GM19043 (cell line): ENCODE measurements around the gene AGBL1.

Experiments used
- ATAC-seq: cut with Tn5 transposase; IDR thresholded peaks from one replicate; pipeline ENCODE4 v1.9.1; 2021; ENCODE audit warnings: low read depth; ENCODE audit not compliant: unreplicated experiment

Gene AGBL1

DNA sequence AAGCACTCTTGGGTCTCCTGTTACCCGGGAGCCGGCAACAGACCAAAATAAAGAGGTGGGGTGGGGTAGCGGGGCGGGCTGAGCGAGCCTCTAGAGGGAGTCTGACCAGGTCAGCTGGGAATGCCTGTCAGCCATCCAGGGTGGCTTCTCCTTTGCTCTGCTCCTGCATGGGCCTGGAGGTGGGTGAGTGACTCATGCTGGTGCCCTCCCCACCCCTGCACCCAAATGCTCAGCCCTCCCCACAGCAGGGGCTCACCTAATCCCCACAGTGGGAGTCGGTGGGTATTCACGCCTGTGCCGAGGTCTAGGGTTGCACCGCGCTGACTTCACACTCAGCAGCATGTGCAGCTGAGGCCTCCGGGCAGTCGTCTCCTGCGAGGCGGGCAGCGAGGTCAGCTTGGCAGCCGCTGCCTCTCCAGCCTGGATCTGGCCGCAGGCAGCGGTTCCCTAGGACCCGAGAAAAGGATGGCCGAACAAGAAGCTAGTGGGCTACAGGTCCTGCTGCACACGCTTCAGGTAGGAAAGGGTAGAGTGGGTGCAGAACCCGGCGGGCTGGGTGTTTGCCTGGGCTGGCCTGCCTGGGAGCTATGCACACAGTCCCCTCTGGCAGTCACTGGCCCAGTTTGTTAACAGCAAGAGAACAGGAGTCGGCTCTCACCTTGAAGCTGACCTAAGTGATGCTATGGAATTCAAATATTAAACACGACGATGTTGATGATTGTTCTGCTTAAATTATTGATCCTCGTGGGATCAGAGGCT is at the start of gene AGBL1:
Gene AGBL1, plus strand, starts transcription at position 364 of the 759 bp plus-strand sequence.
- ATAC-seq, result no peak

DNA sequence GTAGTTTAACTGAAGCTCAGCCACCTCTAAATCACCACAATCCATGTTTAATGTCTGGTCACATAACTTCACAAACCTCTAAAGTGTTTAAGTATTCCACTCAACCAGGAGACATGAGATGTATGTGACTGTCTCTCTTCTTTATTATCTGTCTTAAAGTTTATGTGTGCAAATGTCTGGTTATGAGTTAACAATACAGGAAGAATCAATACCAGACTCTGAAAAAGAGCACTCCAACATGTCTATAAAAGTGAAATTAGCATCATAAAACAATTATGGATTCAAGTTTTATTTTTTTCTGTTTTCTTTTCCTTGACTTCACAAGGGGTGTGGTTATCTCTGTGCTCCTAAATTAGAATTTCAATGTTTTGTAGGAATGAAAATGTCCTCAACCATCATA is 44.8 kb upstream of the AGBL1 start:
- no peak for ATAC-seq

DNA sequence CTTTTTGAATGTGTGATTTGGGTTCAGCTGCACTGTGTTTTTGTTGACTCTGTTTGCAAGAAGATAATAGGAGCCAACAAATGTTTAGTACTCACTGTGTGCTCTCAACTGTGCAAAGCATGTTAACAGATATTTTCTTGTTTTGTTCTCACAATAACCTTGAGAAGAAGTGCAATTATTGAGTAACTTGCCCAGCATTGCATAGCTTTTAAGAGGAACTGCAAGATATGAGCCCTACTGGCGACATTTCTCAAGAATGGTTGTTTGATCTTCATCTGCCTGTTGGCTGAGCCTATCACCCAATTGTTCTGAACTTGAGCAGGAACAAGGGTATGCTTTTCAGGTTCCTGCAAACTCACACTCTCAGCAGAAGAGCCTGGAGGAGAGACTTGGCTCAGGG is 43.4 kb upstream of the AGBL1 start:
- no peak for ATAC-seq

DNA sequence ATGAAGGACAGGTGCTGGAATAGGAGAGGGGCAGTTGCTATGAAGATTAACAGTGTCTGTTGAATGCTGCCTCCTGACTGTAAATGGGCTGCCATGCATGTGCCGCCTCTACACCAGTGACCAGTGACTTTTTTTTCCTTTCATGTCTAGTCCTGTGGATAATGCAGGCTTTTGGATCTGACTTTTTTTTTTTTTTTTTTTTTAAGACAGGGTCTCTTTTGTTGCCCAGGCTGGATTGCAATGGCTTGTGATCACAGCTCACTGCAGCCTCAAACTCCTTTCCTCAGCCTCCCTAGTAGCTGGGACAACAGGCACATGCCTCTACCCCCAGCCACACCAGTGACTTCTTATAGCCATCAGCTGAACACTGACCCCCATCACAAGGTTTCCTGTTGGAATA is 41.2 kb upstream of the AGBL1 start:
- no peak for ATAC-seq

DNA sequence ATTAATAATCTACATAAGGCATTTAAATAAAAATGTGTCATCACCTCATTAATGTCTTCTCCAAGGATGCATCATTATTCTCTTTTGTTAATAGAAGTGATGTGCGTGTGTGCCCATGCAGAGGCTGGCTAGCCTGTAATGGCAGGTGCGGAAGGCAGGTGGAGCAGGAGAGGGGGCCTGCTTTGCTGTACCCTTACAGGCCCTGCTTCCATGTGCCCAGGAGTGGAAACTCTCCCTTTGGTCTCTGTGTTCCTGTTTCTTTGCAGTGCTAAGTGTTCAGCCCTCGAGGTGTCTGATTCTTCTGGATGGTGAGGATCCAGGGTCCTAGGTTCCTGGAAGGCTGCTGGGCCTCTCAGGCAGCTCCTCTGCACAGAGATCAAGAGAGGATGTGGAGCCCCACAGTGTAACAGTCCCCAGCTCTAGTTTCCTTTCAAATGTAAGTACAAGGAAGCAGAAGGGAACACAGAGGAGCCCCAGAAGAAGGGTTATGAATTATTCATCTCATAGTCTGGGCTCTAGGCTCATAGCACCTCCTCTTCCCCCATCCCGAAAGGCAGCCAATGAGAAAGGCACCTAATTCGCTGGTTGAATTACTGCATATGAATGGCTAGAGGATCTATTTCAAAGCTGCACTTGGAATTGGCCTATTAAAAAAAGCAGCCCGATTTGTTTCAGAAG is 39.2 kb upstream of the AGBL1 start:
- ATAC-seq, result no peak

DNA sequence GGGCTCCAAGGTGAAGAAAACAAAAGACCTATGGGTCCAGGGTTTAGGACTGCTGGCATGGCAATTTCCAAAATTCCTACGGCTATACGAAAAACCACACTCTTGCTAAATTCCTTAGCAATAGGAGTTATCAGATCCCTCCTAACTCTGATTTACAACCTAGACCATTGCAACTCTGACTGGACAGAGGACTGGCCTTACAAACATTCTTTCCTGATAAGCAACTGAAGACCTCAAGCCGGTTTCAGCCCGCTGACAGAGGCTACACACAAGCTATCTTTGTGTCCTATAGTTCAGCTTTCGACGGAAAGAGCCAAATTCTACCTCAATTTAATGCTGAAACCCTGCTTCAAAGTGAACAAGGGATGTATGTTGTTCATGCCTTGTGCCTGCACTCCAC is 38.3 kb upstream of the AGBL1 start:
- no peak for ATAC-seq

DNA sequence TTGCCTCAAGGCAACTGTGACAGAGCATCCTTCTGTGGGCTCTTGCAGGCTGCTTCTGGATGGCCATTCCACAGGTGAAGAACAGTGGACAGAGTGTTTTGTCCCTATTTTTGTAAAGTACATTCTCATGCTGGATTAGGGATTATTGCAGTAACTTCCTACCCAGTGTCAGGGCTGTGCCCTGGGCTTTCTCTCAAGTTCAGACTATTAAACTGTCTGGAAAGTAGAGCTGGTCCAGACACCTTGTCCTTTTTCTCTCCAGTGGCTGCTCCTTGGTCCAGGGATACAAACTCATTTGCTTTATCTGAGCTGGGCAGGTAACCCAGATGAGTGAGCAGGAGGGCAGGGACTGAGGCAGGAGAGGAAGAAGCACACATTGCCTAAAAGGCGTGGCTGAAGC is 37.4 kb upstream of the AGBL1 start:
- ATAC-seq, result no peak

DNA sequence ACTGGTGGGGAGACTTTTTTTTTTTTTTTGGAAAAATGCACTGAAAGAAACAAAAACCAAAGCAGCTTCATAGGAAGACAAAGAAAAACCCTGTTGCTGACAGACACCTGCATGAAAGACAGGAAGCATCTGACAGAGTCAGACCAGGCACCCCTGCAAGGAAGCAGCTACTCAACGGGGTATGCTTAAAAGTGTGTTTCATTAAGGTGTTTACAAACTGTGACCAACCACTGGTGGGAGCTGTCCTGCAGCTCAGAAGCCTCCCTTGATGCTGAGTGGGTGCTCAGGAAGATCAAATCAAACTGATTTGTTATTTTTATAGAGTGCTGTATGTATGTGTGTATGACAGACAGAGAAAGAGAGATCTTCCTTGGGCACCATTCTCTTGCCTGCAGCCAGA is 34.7 kb upstream of the AGBL1 start:
- ATAC-seq, result no peak

DNA sequence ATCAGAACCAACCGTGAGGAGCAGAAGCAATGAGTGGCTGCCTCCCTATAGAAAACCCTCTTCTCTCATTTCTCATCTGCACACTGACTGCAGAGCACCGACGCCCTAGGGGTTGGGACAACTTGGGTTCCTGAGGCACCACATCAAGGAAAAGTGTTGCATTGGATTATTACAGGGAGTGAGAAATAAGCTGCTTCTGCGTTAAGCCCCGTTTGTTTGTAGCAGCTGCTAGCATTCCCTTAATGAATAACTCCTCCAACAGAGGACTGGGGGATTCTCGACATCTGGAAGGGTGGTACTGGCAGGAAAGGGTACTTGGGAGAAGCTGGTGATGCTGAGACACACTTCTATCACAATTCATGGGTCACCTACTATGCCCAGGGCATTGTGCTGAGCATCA is 25.3 kb upstream of the AGBL1 start:
- no peak for ATAC-seq

DNA sequence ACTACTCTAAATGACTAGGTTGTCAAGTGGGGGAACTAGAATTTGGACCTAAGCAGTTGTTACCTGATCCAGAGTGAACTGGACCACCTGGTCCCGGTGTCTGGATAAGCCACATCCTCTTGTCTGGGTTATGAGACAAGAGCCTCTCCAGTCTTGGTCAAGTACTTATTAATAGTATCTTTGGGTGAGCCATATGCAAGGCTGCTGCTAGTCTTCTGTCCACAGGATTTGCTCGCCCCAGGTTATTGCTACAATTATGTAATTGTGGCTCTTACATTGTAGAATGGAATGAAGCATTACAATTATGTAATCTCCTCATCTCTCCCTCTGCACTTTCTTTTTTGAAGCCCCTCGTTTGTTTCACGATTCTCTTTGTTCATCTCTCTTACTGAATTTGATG is 24.0 kb upstream of the AGBL1 start:
- ATAC-seq, result no peak

DNA sequence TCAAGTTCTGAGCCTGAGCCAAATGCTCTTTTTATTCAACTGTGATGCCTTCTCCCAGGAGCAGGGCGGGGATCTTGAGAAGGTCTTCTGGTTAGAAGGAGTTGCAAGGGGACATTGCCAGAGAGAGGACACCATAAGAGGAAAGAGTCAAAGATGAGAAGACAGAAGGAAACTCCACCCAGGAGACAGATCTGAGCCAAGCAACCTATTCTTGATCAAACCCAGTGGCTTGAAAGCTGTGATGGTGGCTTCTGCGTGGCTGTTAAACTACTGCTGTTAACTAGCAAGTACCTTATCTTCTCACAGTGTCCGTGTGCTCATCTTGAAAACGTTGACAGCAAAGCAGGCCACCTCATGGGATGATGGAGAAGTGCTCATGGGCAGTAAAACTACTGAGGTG is 19.8 kb upstream of the AGBL1 start:
- ATAC-seq, result no peak

DNA sequence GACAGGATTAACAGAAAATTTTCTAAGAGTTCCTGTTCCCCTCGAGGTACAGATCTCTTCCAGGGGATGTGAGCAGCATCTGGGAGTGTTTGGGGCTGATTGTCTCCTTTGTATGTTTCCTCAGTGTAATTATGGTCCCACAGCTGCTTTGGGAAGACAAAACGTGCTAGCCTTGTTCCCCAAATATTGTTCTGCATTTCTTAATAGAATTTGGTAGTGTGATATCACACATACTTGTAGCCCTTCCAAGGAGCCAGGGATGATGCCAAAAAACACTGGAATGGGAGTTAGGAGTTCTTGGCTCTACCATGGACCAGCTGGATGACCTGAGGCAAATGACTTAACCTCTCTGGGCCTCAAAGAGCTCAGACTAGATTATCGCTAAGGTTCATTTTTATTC is 19.0 kb upstream of the AGBL1 start:
- ATAC-seq, result no peak

DNA sequence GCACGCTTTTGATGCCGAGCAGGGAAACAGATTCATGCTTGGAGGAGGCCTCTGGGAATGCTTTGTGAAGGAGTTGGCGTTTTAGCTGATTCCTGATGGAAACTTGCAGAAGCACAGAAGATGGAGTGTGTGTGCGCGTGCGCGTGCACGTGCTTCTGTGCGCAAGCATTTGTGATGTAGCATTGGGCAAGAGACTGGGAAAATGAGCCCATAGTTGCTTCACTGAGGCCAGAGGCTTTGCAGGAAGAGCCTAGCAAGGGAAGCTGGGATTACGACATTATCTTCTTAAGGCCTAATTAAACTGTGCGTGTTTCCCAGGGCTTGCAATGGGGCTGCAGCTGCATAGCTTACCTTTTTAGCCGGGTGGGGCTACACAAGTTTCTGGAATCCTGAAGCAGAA is 18.1 kb upstream of the AGBL1 start:
- no peak for ATAC-seq

DNA sequence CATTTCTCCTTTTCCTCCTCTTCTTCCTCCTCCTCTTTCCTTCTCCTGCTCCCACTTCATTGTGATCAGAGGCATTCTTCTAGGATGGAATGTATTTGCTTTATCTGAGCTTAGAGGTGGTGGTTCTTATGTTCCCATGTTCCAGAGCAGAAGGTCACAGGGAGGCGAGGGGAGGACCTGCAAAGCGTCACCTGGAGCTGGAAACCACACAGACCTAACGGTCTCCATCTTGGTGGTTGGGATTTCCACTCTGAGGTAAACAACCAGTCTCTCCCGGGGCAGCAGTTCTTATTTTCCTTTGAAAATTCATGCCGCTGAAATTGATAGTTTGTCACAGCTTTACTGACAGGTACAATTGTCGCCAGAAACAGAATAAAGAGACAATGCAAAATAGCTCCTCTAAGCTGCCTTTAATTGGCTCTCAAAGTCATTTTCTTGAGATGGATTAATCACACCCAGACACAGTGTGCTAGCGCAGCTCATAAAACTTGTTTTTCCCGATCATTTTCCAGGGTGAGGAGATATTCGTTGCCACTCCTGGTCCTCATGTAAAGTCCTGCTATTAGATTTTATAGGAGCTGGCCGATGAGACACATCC is 16.9 kb upstream of the AGBL1 start:
- ATAC-seq, result no peak

DNA sequence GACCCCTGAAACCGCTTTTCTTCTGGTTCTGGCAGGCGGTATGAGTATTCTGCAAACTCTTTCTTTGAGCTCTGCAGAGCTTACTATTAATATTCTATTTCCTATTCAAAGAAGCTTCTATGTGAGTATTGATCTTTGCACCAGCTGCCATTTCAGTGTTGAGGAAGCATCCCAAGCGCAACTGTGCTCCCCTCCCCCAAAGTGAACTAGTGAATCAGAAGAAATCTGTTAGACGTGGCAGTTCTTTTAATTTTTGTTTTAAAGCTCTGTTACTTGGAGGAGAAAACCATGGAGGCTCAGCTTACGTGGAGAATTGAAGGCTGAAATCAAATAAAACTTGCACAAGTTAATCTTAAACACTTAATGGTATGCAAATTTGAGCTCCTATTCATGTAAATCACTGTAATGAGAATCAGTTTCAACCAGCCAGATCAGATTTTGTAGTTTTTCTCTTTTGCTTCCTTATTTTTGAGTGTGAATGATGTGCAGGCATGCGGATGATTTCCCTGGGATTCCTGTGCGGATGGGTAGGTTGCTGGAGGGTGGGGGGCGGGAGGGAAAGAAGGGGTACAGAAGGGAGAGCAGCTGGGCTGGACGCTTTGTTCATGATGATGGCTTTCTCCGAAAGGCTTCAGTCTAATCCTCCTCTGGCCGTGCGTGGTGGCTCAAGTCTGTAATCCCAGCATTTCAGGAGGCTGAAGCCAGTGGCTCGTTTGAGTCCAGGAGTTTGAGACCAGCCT is 16.1 kb upstream of the AGBL1 start:
- no peak for ATAC-seq

DNA sequence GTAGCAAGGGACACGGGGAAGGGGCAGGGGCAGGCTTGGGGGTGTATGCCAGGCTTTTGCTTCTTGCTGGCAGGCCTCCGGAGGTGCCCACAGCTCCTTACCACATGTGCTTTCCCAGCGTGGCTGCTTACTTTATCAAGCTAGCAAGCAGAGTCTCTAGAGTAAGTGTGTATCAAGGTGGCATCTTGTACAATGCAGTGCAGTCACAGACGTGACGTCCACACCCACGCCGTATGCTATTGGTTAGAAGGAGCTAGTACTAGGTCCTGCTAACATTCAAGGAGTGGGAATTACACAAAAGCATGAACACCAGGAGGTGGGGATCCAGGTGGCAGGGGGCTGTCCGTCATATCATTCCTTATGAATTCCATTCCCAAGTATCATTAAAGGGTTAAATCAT is 15.3 kb upstream of the AGBL1 start:
- ATAC-seq, result no peak

DNA sequence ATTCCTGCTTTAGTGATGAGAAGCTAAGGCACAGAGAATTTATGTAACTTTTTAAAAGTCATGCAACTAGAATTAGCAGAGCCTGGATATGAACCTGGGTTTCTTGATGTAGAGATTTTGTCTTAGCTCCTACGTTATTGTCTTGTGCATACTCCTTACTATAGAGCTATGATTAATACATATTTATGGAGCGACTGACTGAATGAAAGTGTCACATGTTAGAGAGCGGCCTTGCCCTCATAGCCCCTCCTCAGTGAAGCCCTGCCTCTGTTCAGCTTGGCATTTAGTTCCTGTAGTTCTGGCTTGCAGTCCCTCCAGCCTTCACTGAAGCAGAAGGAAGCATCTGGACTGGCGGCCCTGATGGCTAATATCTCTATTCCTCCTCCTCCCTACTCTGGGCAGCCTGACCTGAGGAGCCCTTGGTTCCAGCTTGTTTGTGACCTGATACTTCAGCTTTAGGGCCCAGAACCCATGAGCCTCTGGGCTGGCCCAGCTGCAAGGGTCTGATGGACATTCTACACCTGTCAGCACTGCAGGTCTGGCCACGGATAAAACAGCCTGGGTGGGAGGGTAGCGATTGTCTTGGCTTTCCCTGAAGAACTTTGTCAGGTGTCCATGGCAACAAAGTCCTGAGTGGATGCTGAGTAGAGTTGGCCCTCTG is 13.4 kb upstream of the AGBL1 start:
- no peak for ATAC-seq

DNA sequence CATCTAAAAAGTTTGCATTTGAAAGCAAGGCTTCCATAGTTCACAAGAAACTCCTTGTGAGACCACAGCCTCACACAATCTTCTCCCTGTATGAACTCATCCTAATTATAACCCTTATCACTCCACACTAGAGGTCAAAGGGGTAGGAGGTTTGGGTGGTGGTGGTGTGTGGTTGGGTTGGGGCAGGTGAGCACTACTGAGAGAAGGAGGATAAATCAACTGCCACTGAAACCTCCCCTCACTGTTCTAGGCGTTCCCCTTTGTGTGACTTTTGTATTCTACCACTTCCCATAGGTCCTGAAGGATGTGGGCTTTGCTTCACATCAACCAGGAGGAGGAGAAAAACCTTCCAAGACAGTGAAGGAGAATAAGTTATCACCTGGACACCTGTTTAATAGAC is 6.4 kb upstream of the AGBL1 start:
- no peak for ATAC-seq

DNA sequence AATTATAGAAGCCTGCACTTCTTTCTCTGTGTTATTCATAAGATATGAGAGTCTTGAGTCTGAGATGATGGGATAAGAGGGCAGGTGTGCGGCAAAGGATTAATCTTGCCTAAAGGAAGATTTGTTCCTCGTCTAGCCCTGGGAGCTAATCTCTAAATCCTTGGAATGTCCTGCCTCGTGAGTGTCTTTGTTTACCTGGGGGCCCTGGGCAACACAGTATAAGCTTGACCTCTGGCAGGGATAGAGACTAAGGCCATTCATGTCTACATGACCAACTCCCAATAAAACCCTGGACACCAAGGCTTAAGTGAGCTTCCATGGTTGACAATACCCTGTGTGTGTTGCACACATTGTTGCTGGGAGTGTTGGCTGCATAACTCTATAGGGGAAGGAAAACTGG is 3.2 kb upstream of the AGBL1 start:
- ATAC-seq, result no peak

DNA sequence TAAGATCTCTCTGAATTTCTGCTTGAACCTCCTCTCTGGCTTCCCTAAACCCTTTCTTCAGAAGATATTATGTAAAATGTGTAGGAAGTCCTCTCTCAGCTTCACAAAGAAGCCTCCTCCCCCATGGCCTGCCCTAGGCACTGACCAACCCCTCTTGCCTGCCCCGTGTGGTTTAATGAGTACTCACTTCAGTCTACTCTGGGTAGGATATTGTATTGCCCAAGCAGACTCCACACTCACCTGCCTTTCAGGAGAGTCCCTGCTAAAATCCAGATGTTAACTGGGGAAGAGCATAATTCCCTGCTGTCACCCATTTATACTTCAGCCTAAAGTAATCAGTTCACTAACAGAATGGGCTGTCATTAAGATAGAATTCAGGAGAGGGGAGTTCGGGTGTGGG is 2.6 kb upstream of the AGBL1 start:
- no peak for ATAC-seq

DNA sequence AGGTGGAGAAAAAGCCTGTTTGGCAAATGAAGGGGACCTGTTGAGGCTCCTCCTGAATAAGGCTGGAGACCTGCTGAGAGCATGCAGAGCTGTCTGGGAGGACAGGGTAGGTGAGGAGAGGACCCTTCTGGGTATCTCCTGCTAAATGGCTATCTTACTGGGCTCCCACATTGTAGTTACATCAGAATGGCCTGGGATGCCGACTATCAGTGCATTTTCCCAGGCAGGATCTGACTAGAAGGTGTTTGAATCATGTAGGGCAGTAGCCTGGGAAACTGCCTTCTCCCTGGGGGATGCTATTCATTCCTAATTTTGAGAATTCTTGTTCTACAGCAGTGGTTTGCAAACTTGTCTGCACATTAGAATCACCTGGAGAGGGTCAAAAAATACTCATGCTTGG is 631 bp downstream of the AGBL1 start:
- no peak for ATAC-seq
